NCI-H1694 (cell line): ENCODE data around the gene JAZF1.

Source experiments
- DNase-seq: peaks from one replicate; lab custom pipeline; 2025; lab: John Stamatoyannopoulos, UW

JAZF1 gene

DNA sequence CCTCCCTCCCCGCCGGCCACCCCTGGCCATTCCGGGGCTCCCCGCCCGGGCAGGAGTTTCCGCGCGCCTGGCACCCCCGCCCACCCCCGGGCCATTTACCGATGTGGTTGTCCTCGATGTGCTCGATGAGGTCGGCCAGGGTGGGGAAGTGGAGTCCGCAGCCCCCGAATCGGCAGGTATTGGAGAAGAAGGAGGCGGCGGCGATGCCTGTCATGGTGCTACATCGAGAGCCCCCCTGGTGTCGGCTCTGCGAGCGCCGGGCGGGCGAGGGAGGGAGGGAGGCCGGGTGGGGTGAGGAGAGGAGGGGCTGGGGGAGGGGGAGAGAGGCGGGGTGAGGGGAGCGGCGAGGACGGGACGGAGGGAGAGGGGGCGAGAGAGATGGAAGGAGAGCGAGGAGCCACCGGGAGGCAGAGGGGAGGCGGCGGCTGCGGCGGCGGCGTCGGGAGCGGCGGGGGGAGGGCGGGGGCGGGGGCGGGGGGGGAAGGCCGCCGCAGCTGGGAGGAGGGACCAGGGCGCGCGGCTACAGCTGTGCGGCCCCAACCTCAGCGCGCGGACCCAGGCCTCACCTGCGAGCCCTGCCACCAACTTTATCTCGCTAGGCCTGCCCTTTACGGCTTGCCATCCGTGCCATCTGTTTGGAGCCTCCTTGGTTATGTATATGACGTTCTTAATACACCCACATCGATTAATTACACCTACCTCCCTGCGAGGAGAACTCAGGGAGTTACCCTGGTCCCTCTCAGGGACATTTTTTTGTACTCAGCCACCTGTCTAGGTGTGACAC, at the start of gene JAZF1:
JAZF1 (minus strand) TSS at position 432 of the 784 bp plus-strand sequence.
- DNase-seq, result peak; percentile 35

DNA sequence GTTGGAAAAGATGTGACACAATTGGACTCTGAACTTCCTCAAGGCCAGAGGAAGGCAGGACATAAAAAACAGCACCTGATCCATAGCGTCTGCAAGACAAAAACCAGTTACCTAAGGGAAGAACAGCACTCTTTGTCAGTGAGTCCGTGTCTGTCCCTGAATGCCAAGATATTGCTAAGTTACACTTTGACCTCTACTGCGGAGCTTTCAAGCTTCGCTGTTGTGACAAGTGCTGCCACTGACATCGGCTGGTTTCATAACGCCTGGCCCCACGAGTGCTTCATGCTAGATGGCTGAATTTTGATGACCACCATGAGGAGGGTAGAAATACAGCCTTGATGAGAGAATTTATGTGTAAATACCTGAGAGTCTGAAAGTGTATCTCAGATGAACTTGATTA, 49.7 kb upstream of the JAZF1 start:
- DNase-seq, result no peak

DNA sequence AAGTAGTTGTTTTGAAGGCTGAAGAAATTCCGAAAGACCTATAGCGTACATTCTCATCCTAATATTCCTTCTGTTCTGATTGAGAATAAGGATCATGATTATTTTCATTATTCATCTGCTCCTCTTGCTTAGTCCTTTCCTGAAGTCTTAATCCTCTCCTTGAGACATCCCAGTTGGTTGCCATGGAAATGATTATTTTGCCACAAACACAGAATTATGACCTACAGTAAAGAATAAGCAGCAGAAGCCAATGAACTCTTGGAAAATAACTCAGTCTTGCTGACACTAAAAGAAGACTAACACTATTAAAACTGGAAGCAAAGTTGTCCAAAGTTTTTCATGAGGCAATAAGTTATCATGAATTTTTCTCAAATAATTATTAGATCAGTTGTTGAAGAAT, 47.8 kb upstream of the JAZF1 start:
- DNase-seq, result no peak

DNA sequence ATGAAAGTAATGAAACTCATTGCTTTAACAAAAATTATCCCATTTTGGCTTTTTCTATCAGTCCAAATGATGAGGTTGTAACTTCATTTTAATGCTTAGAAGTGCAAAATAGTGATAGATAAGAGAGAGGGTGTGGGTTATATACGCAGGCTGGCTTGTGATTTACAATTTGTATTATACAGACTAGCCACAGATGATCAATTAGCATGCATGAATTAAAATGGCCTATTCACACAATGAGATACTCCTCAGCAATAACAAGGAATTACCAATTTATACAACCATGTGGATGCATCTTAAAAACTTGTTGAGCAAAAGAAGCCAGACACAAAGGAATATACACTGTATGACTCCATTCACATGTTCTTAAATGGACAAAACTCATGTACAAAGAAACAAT, 45.4 kb upstream of the JAZF1 start:
- DNase-seq, result no peak

DNA sequence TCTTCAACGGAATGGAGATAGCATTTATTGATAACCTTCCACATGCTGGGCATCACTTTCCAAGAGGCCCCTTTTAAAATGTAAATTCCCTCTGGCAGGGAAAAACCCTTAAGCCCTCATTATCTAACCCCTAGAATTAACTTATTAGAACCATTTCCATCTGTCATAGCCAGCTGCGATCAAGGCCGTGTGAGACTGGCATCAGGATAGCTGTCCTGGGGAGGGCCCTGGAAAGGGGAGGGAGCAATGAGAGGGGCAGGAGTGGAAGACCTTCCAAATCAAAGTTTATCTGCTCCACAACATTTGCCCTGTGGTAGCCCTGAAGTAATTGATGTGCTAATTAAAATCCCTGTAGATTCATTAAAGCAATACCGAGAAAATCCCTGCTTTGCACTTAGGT, 45.0 kb upstream of the JAZF1 start:
- no peak for DNase-seq

DNA sequence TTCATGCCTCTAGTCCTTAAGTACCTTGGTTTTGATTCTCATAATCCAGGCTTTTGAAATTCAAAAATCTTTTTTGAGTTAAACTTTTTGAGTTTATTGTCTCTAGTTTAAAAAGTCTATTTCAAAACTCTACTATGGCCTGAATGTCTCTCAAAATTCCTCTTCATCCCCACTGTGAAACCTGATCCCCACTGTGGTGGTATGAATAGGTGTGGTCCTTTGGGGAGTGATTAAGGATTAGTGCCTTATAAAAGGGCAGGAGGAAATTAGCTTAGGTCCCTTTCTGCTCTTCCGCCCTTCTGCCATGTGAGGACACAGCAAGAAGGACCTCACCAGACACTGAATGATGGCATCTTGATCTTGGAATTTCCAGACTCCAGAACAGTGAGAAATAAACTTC, 44.1 kb upstream of the JAZF1 start:
- DNase-seq, result no peak

DNA sequence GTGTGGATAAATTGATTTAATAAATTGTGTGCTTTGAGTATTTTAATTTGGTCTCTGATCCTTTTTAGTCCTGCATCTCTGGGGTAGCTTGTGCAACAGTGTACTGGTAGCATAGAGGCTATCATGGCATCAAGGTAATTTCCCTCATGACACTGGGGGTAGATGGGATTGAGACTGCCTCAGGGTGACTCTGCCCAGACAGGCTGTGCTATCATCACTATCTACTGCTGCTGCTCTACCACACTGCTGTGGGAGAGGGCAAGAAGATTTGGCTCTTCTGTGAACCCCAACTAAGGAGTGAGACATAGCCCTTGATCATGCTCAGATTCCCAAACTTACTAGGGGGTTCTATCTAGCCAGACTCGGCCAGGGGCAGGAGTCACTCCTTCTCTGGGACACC, 43.6 kb upstream of the JAZF1 start:
- DNase-seq, result no peak

DNA sequence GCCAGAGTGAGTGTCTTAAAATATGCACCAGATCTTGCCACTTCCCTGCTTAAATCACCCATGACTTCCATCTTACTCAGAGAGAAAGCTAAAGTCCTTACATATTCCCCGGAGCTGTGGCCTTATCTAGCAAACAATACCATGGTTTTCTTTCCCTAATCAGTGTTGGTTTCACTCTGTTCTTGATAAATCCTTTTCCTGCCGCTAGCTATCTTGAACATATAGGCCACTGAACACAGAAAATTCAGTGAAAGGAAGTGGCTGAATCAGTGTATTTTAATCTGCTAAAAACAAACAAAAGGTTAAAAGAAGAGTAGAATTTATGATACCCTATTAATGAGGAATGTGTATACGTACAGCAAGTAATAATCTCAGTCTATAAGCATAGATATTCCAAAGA, 42.0 kb upstream of the JAZF1 start:
- no peak for DNase-seq

DNA sequence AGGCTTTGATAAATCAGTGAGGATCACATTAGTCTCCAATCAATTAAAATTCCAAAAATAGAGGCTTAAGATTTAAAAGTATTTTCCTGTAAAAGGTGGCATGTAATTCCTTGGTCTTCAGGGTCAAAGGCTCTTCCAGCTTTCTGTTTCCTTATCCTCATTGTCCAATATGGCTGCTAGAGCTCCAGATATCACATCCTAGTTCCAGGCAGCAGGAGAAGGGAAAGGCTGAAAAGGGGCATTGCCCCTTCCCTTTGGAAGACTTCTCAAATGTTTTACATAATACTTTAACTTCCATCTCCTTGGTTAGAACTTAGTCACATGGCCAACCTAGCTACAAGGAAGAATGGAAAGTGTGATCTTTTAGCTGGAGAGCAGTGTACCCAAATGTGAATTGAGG, 39.2 kb upstream of the JAZF1 start:
- no peak for DNase-seq

DNA sequence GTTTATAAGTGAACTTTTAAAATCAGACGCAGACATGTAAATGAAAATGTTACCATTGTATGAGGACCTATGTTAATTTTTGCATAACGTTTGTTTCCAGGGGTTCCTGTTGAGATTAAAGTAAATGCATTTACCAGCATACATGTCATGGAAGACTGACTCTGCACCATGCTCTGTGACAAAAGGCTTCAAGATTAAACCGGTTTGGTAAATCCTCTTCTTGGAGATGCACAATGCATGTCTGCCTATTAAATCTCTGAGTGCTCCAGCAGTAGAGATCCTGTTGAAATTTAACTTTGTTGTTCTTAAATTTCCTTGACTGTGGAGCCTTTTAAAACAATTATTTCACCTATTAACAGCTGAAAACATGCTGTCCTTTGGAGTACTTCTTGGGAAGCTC, 36.5 kb upstream of the JAZF1 start:
- DNase-seq, result no peak

DNA sequence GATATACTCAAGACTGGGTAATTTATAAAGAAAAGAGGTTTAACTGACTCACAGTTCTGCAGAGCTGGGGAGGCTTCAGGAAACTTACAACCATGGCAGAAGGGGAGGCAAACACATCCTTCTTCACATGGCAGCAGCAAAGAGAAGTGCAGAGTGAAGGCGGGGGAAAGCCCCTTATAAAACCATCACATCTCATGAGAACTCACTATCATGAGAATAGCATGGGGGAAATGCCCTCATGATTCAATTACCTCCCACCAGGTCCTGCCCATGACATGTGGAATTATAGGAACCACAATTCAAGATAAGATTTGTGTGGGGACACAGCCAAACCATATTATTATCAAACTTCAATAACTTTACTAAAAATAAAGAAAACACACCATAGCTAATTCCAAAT, 30.4 kb upstream of the JAZF1 start:
- no peak for DNase-seq

DNA sequence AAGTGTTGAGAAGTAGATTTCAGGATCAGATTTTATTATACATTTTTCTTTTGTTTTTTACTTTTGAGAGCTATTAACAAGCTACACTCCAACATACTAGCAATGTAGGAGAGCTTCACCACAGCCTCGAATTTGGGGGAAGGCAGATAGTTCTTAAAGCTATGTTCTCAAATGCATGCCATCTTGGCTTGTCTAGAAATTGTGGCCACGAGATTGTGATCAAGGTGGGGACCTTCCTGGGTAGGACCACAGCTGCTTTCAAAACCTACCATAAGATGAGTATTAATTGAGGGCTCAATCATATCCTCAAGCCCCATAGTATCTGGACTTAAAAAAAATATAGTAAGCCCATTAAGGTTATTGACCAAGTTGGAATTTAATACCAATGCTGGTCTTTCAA, 27.9 kb upstream of the JAZF1 start:
- no peak for DNase-seq

DNA sequence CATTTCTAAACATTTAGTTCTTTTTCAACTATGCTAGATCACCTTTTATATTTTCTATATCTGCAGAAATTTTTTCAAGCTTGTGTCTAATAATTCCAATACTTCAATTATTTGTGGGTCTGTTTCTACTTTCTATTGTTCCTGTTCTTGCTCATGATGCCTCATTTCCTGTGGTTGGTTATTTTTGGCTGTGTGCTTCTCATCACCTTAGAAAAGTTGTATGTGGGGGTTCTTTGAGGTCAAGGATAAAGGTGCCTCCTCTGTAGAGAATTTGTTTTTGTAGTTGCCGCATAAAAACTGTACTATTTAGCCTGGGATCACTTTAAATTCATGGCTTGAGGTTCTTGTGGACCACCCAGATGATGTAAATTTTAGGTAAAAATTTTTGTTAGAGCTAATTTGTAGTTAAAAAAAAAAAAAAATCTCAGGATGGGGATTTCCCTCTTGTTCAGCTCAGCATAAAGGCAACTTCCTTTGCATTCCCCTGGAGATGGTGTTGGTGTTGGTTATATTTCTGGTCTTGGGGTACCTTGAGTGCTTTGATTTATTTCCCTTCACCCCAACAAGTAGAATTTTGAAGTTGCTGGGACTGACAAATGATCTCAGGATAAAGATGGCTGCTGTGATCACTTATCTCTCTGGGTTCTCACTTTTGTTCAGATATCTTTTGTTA, 27.0 kb upstream of the JAZF1 start:
- no peak for DNase-seq

DNA sequence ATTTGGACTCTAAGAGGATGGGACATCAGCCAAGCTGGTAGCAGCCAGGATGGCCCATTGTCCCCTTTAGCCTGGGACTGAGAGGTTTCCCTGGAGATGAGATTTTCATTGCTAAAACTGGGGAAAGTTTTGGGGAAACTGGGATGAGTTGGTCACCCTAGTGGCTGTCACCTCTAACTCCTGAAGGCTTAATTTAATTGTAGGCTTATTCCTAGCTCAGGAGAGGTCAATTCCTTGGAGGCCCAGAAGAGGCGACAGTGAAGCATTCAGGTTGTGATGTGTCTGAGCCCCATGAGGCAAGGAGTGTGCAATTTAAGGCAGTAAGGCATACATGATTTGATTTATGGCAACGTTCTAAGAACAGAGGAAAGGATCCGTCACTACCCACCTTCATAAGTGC, 24.9 kb upstream of the JAZF1 start:
- DNase-seq, result no peak

DNA sequence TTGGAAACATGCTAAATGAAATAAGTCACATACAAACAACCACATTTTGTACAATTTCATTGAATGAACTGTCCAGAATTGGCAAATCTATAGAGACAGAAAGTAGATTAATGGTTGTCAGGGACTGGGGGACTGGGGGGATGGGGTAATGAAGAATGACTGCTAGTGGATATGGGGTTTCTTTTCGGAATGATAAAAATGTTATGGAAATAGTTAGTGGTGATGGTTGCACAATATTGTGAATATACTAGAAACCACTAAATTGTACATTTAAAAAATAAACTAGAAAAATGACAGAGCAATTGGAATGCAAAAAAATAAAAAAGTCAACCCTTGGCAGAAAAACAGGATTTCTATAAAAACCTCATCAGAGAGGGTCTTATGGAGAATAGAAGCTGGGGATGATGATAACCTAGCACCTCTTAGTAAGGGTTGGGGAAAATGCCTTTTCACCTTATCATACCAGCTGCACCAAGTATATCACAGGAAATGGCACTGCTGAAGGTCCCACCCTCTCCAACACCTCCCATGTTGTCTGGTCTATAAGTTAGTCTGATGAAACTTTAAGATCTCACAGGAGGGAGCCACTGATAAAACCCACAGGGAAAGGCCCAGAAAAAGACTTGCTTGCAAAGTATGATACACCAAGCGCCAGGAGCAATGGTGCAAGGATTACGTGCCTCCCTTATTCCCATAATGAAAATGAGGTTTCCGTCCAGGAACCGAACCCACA, 23.1 kb upstream of the JAZF1 start:
- no peak for DNase-seq

DNA sequence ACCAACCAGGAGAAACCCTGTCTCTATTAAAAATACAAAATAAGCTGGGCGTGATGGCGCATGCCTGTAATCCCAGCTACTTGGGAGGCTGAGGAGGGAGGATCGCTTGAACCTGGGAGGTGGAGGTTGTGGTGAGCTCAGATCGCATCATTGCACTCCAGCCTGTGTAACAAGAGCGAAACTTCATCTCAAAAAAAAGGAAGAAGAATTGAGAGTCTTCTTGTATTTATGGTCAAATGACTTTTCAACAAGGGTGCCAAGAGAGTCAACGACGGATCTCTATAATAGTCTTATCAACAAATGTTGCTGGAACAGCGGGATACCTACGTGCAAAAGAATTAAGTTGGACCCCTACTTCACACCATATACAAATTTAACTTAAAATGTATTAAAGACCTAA, 21.6 kb upstream of the JAZF1 start:
- DNase-seq, result no peak

DNA sequence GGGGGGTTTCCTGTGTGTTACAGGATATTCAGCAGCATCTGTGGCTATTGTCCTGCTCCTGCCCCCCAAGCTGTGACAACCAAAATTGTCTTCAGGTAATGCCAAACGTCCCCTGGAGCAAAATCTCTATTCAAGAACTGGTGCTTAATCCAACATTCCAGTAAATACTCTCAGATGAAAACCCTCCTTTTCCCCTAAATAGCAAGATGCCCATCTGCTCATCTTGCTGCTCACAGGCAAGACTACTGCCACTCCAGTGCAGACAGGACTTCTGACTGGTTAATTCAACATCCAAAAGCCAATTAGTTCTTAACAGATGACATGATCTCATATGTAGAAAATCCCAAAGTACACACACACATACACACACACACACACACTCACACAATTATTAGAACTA, 20.5 kb upstream of the JAZF1 start:
- DNase-seq, result no peak

DNA sequence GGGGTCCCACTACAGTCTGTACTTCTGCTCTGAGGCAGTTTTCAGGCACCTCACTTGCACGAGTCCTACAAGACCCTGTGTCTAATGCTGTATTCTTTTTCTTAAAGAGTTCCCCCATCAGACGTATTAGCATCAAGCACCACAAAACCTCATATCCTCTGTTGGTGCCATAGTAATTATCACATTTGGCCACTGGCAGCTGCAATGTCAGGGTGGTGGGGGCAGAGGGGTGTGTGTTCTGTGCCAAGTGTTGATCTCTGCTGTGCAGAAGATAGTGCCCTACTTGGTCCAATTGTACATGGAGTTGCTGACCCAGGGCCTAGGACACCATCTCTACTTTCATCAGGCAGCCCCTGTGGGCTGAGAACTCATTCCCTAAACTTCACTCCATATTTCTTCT, 20.0 kb upstream of the JAZF1 start:
- no peak for DNase-seq

DNA sequence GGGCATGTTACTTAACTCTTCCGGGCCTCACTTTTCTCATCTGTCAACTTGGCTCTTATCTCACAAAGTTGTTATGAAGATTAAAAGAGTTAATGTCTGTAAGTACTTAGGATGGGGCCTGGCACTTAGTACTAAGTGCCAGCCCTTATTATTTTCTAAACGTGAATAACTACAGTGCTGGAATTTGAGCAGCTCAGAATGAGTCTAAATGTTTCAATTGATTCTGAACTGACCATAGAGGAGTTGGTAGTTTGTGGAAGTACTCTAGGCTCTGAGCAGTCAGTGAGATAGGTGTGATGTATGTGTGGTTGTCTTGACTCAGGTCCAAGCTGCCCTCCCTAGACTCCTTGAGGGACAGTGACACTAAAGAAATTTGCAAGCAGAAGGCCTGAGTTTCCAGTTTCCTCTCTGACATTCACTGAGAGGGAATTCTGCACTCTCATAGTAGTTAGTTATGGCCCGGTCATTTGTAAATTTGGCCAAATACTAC, 18.5 kb upstream of the JAZF1 start:
- DNase-seq, result no peak

DNA sequence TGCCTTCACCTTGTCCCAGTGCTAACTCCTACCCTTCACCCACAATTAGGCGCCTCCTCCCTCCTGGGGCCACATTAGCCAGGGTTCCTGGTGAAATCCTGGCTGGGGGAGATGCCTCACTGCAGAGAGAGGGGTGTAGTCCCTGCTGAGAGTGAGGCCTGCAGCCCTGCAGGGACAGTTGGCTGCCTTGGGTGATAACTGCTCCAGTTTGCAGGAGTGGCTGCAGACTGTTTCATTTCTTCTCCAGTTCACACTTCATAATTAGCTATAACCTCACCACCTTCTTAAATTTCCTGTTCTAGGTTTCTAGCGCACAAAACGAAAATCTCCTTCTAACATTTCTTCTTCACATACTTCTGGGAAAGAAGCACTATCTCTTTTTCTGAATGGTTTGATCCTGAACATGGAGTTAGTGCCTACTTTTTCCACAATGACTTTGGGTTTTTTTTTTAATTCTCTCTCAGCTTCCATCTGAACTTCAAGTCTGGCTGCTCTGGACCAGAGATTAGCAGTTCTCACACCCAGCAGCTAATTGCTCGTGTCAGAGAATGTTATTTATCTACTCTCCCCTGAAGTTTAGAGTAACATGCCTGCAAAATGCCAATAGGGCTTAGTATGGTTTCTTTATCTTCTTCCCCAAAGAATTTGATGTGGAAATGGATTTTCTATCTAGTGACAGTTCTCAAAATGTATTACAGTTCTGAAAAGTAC, 15.5 kb upstream of the JAZF1 start:
- no peak for DNase-seq

DNA sequence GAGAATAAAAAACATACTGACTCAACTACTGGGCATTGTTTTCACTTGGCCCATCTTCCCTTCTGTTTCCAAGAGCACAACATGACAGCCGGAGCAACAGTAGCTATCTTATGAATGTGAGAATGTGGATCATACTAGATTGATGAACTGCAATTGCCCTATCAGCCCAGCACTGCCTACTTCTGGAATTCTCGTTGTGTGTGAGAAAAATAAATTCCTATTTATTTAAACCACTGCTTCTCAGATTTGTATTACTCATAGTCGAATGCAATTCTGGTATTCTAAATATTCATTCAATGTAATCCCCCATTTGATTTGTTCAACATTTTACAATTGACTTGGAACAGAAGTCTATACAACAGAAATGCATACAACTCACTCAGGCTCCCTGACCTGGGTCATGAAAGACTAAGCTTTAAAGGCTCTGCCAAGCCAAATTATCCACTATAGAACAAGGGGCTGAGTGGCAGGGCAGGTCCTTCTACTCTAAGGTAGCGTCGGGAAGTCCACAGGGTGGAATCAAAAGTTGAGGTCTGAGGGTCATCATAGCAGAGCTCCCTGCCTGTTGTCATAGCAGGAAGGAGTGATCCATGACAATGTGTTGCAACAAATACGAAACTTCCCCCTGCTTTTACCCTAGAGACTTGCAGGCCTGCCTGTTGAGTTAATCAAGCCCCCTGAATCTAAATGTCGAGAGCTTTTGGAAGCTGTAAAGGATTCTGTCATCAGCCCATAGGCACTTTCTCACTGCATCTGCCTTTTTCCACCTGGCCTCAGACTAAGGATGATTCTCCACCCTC, 12.4 kb upstream of the JAZF1 start:
- no peak for DNase-seq

DNA sequence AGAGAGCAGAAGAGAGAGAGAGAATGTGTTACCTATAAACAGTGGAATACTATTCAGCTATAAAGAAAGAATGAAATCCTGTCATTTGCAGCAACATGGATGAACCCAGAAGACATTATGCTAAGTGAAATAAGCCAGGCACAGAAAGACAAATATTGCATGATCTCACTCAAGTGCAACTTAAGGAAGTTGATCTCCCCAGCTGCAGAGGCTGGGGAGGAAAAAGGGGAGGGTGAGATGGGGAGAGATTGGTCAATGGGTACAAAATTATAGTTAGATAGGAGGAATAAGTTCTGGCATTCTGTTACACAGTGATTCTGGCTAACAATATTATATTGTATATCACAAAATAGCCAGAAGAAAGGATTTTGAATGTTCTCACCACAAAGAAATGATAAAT, 11.2 kb upstream of the JAZF1 start:
- no peak for DNase-seq
